Osteocyte (in vitro differentiated cells): Measurements from ENCODE around the gene USP34. TPM values are rescaled to one million over a fixed set of nuclear protein-coding genes. Genes with fewer than 3 reads are reported as not detected.

Source experiments
- DNase-seq: peaks from one replicate; pipeline ENCODE4 v3.0.0; 2021; ENCODE audit warnings: mixed read lengths; ENCODE audit not compliant: unreplicated experiment; ENCODE audit errors: extremely low spot score
- H3K27ac Mint-ChIP-seq: one replicate; pipeline ENCODE4 v1.8.0; 2021; ENCODE audit warnings: mild to moderate bottlenecking, mixed read lengths; ENCODE audit not compliant: unreplicated experiment
- H3K27me3 Mint-ChIP-seq: one replicate; pipeline ENCODE4 v1.8.0; 2021; ENCODE audit warnings: mixed read lengths; ENCODE audit not compliant: unreplicated experiment
- H3K36me3 Mint-ChIP-seq: one replicate; pipeline ENCODE4 v1.8.0; 2021; ENCODE audit warnings: mixed read lengths; ENCODE audit not compliant: unreplicated experiment
- H3K4me1 Mint-ChIP-seq: one replicate; pipeline ENCODE4 v1.8.0; 2021; ENCODE audit warnings: mixed read lengths; ENCODE audit not compliant: unreplicated experiment
- H3K4me3 Mint-ChIP-seq: one replicate; pipeline ENCODE4 v1.8.0; 2021; ENCODE audit warnings: mild to moderate bottlenecking, moderate library complexity, mixed read lengths; ENCODE audit not compliant: unreplicated experiment
- H3K9me3 Mint-ChIP-seq: one replicate; pipeline ENCODE4 v1.8.0; 2021; ENCODE audit warnings: mixed read lengths; ENCODE audit not compliant: unreplicated experiment
- total RNA-seq: library from RNA; stranded (reverse); gene quantifications from 2 replicates; pipeline ENCODE4 v1.2.1, GENCODE V29; 2021
- TF ChIP-seq, protein P1 (sequence below): fragments of 200-600 bp; sonication (generic); IDR thresholded peaks from 2 replicates; pipeline ENCODE4 v1.5.0; 2021; ENCODE audit warnings: antibody characterized with exemption, mild to moderate bottlenecking, moderate library complexity

USP34 gene
- total RNA-seq, 1 donor from 2014 or later, result 111 TPM

GRCh38 chr2:61363580-61363979 lies 107.3 kb downstream of the USP34 start:
- no peaks in the 10 kb centered on the region for H3K27me3 Mint-ChIP-seq
- peaks cover 10% of the 10 kb centered on the region for H3K9me3 Mint-ChIP-seq
- peaks cover 12% of the 10 kb centered on the region for H3K4me1 Mint-ChIP-seq
- H3K36me3 Mint-ChIP-seq, result peaks cover 43% of the 10 kb centered on the region
- no peak overlapping the region for H3K4me3 Mint-ChIP-seq
- no peak overlapping the region for H3K27ac Mint-ChIP-seq
- TF ChIP-seq, protein P1, sequence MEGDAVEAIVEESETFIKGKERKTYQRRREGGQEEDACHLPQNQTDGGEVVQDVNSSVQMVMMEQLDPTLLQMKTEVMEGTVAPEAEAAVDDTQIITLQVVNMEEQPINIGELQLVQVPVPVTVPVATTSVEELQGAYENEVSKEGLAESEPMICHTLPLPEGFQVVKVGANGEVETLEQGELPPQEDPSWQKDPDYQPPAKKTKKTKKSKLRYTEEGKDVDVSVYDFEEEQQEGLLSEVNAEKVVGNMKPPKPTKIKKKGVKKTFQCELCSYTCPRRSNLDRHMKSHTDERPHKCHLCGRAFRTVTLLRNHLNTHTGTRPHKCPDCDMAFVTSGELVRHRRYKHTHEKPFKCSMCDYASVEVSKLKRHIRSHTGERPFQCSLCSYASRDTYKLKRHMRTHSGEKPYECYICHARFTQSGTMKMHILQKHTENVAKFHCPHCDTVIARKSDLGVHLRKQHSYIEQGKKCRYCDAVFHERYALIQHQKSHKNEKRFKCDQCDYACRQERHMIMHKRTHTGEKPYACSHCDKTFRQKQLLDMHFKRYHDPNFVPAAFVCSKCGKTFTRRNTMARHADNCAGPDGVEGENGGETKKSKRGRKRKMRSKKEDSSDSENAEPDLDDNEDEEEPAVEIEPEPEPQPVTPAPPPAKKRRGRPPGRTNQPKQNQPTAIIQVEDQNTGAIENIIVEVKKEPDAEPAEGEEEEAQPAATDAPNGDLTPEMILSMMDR, result no peak
- DNase-seq, result no peak

DNA sequence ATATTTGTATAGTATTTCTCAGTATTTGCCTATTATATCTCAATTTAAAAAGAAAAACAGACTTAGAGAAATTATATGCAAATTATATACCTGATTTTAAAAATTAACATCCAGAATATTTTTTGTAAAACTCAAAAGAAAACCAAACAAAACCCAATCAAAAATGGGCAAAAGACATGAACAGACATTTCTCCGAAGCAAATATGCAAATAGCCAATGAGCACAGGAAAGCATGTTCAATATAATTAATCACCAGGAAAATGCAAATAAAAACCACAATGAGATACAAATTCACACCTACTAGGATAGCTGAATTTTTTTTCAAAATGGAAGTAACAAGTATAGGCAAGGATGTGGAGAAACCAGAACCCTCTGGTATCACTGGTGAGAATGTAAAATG lies 108.0 kb downstream of the USP34 start:
- Mint-ChIP-seq H3K27ac (no peak overlapping the region), H3K9me3 (peaks cover 10% of the 10 kb centered on the region), H3K27me3 (no peaks in the 10 kb centered on the region), H3K36me3 (peaks cover 37% of the 10 kb centered on the region), H3K4me3 (no peak overlapping the region), H3K4me1 (peaks cover 12% of the 10 kb centered on the region)
- no peak for DNase-seq
- TF ChIP-seq, protein P1, result no peak

GRCh38 chr2:61361068-61361467 lies 109.8 kb downstream of the USP34 start:
- peaks cover 26% of the 10 kb centered on the region for H3K36me3 Mint-ChIP-seq
- H3K4me3 Mint-ChIP-seq, result no peak overlapping the region
- peaks cover 10% of the 10 kb centered on the region for H3K9me3 Mint-ChIP-seq

GRCh38 chr2:61359058-61359457 lies 111.8 kb downstream of the USP34 start:
- peaks cover 25% of the 10 kb centered on the region for H3K4me1 Mint-ChIP-seq

More at GRCh38 chr2:61361068-61361467, 109.8 kb downstream of the USP34 start:
- Mint-ChIP-seq H3K4me1 (peaks cover 23% of the 10 kb centered on the region), H3K27ac (no peak overlapping the region), H3K27me3 (no peaks in the 10 kb centered on the region)
- no peak for DNase-seq
- TF ChIP-seq, protein P1, result no peak

DNA sequence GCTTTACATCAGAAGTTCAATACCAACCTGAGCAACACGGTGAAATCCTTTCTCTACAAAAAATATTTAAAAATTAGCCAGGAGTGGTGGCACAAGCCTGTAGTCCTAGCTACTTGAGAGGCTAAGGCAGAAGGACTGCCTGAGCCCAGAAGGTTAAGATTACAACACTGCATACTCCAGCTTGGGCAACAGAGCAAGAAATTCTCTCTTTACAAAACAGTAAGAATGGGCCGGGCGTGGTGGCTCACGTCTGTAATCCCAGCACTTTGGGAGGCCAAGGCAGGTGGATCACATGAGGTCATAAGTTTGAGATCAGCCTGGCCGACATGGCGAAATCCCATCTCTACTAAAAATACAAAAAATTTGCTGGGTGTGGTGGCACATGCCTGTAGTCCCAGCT lies 113.2 kb downstream of the USP34 start:
- no peak for DNase-seq
- TF ChIP-seq, protein P1, result no peak
- no peak overlapping the region for H3K4me3 Mint-ChIP-seq
- no peak overlapping the region for H3K27ac Mint-ChIP-seq
- H3K9me3 Mint-ChIP-seq, result peaks cover 20% of the 10 kb centered on the region
- H3K27me3 Mint-ChIP-seq, result no peaks in the 10 kb centered on the region
- H3K4me1 Mint-ChIP-seq, result peaks cover 25% of the 10 kb centered on the region
- H3K36me3 Mint-ChIP-seq, result peaks cover 35% of the 10 kb centered on the region

More at GRCh38 chr2:61359058-61359457, 111.8 kb downstream of the USP34 start:
- peaks cover 20% of the 10 kb centered on the region for H3K9me3 Mint-ChIP-seq
- H3K27me3 Mint-ChIP-seq, result no peaks in the 10 kb centered on the region
- DNase-seq, result no peak
- H3K27ac Mint-ChIP-seq, result no peak overlapping the region
- H3K4me3 Mint-ChIP-seq, result no peak overlapping the region
- H3K36me3 Mint-ChIP-seq, result peaks cover 28% of the 10 kb centered on the region
- TF ChIP-seq, protein P1, result no peak
